Brain microvascular endothelial cell (primary cell): ENCODE data around the gene TRIM9.

Experiments
- DNase-seq: peaks from one replicate; pipeline ENCODE4 v3.0.0-alpha.2; 2020
- H3K27ac ChIP-seq: fragments of 250-450 bp; sonication (Bioruptor Pico); 2 replicates; pipeline ENCODE4 v1.5.1; 2020; ENCODE audit warnings: mild to moderate bottlenecking, moderate library complexity
- H3K27me3 ChIP-seq: fragments of 250-450 bp; sonication (Bioruptor Pico); replicated peaks from 2 replicates; pipeline ENCODE4 v1.5.1; 2020; ENCODE audit warnings: mild to moderate bottlenecking
- H3K36me3 ChIP-seq: fragments of 250-450 bp; sonication (Bioruptor Pico); replicated peaks from 2 replicates; pipeline ENCODE4 v1.5.1; 2020; ENCODE audit warnings: mild to moderate bottlenecking
- H3K4me3 ChIP-seq: 2 replicates; pipeline ENCODE4 v1.5.1; 2011; ENCODE audit warnings: low read depth, mild to moderate bottlenecking, control low read depth, low read length, moderate library complexity
- CTCF ChIP-seq: IDR thresholded peaks from 2 replicates; pipeline ENCODE4 v1.5.1; 2011; ENCODE audit warnings: low read depth, mild to moderate bottlenecking, moderate library complexity, low read length, control low read depth, inconsistent platforms; ENCODE audit errors: missing control alignments
- in situ Hi-C: cut with HindIII; loops from 2 replicates; pipeline ENCODE4 v1.10.0; 2017; ENCODE audit warnings: low sequenced_read_pairs, low pct_ligation_motif_present

Gene TRIM9

GRCh38 chr14:50978529-50978871 is 116.4 kb downstream of the TRIM9 start:
- no peaks in the 10 kb centered on the region for H3K27me3 ChIP-seq
- in situ Hi-C loops: no loop called here
- H3K4me3 ChIP-seq: no peak overlapping the region
- no peak for DNase-seq
- no peaks in the 10 kb centered on the region for H3K36me3 ChIP-seq
- TF ChIP-seq CTCF: no peak
- H3K27ac ChIP-seq: no peak overlapping the region

- Histone ChIP-seq H3K27me3 (no peaks in the 10 kb centered on the region), H3K36me3 (no peaks in the 10 kb centered on the region), H3K4me3 (no peak overlapping the region), H3K27ac (no peak overlapping the region)
- in situ Hi-C loops: no loop called here
- TF ChIP-seq CTCF: no peak
- DNase-seq: no peak
Observed at GRCh38 chr14:50977863-50978528, 116.9 kb downstream of the TRIM9 start.

GRCh38 chr14:50974118-50974517 is 120.8 kb downstream of the TRIM9 start:
- H3K27ac ChIP-seq: no peak overlapping the region
- H3K4me3 ChIP-seq: no peak overlapping the region
- H3K27me3 ChIP-seq: no peaks in the 10 kb centered on the region
- no peaks in the 10 kb centered on the region for H3K36me3 ChIP-seq
- TF ChIP-seq CTCF: no peak
- in situ Hi-C loops: no loop called here
- DNase-seq: no peak

- TF ChIP-seq CTCF: no peak
- in situ Hi-C loops: no loop called here
- no peaks in the 10 kb centered on the region for H3K36me3 ChIP-seq
- no peaks in the 10 kb centered on the region for H3K27me3 ChIP-seq
- H3K4me3 ChIP-seq: no peak overlapping the region
- no peak overlapping the region for H3K27ac ChIP-seq
- DNase-seq: no peak
Observed at GRCh38 chr14:50972734-50973133, 122.2 kb downstream of the TRIM9 start.

GRCh38 chr14:50970886-50971781 is 123.8 kb downstream of the TRIM9 start:
- H3K36me3 ChIP-seq: no peaks in the 10 kb centered on the region
- TF ChIP-seq CTCF: no peak
- in situ Hi-C loops: no loop called here

More at GRCh38 chr14:50970886-50971781, 123.8 kb downstream of the TRIM9 start:
- Histone ChIP-seq H3K4me3 (no peak overlapping the region), H3K27me3 (no peaks in the 10 kb centered on the region), H3K27ac (no peak overlapping the region)
- no peak for DNase-seq
